BE2C (cell line): Measurements from ENCODE around the gene BCKDHA.
"Not testable (repeated sequence)": the region's sequence is repeated elsewhere in the genome, so short reads cannot be mapped to it uniquely, and the experiment has no call there.

Experiments
- DNase-seq: peaks from one replicate; pipeline ENCODE4 v3.0.0-alpha.2; 2020
- H3K27me3 ChIP-seq: fragments of 250-450 bp; sonication (Bioruptor Pico); 2 replicates; pipeline ENCODE4 v1.5.1; 2020; ENCODE audit warnings: mild to moderate bottlenecking
- H3K36me3 ChIP-seq: fragments of 250-450 bp; sonication (Bioruptor Pico); 2 replicates; pipeline ENCODE4 v1.5.1; 2020; ENCODE audit warnings: mild to moderate bottlenecking
- H3K4me1 ChIP-seq: fragments of 250-450 bp; sonication (Bioruptor Pico); 2 replicates; pipeline ENCODE4 v1.5.1; 2020
- H3K4me3 ChIP-seq: 2 replicates; pipeline ENCODE4 v1.5.1; 2011; ENCODE audit warnings: low read depth, low read length
- H3K9me3 ChIP-seq: fragments of 250-450 bp; sonication (Bioruptor Pico); 2 replicates; pipeline ENCODE4 v1.5.1; 2020
- CTCF ChIP-seq: IDR thresholded peaks from 2 replicates; pipeline ENCODE4 v1.5.1; 2012; ENCODE audit warnings: mild to moderate bottlenecking, low read depth, low read length

The BCKDHA gene

GRCh38 chr19:41462497-41462896 is 64.9 kb downstream of the BCKDHA start:
- no peaks in the 10 kb centered on the region for H3K36me3 ChIP-seq
- H3K9me3 ChIP-seq: no peaks in the 10 kb centered on the region
- no peak for DNase-seq
- H3K4me1 ChIP-seq: no peaks in the 10 kb centered on the region
- no peak overlapping the region for H3K4me3 ChIP-seq
- no peak for TF ChIP-seq CTCF
- H3K27me3 ChIP-seq: peaks cover 90% of the 10 kb centered on the region

GRCh38 chr19:41463257-41464256 is 65.9 kb downstream of the BCKDHA start:
- H3K9me3 ChIP-seq, H3K36me3 ChIP-seq, DNase-seq, H3K4me1 ChIP-seq, H3K4me3 ChIP-seq: not testable (repeated sequence)
- H3K27me3 ChIP-seq: peaks cover 89% of the 10 kb centered on the region
